Measurements from ENCODE around the gene GATA5.

The GATA5 gene

GRCh38 chr20:62511915-62512610 is 36.3 kb upstream of the GATA5 start:
- TF ChIP-seq, protein P1, sequence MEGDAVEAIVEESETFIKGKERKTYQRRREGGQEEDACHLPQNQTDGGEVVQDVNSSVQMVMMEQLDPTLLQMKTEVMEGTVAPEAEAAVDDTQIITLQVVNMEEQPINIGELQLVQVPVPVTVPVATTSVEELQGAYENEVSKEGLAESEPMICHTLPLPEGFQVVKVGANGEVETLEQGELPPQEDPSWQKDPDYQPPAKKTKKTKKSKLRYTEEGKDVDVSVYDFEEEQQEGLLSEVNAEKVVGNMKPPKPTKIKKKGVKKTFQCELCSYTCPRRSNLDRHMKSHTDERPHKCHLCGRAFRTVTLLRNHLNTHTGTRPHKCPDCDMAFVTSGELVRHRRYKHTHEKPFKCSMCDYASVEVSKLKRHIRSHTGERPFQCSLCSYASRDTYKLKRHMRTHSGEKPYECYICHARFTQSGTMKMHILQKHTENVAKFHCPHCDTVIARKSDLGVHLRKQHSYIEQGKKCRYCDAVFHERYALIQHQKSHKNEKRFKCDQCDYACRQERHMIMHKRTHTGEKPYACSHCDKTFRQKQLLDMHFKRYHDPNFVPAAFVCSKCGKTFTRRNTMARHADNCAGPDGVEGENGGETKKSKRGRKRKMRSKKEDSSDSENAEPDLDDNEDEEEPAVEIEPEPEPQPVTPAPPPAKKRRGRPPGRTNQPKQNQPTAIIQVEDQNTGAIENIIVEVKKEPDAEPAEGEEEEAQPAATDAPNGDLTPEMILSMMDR (IDR thresholded peaks at IDR 0.05; ENCODE audit: low read depth, low read length, missing control alignments) = no peak
- no peak for DNase-seq (ENCODE audit: low read depth)
- no peak overlapping the region for H3K4me3 ChIP-seq (ENCODE audit: low read depth, low read length)

GRCh38 chr20:62511300-62511914 is 35.6 kb upstream of the GATA5 start:
- TF ChIP-seq, protein P1 (IDR thresholded peaks at IDR 0.05; ENCODE audit: low read depth, low read length, missing control alignments) = no peak
- DNase-seq (ENCODE audit: low read depth) = no peak
- no peak overlapping the region for H3K4me3 ChIP-seq (ENCODE audit: low read depth, low read length)

GRCh38 chr20:62508641-62509051 is 32.9 kb upstream of the GATA5 start:
- TF ChIP-seq, protein P1 (IDR thresholded peaks at IDR 0.05; ENCODE audit: low read depth, low read length, missing control alignments) = no peak
- no peak overlapping the region for H3K4me3 ChIP-seq (ENCODE audit: low read depth, low read length)
- DNase-seq (ENCODE audit: low read depth) = no peak

- TF ChIP-seq, protein P1 (IDR thresholded peaks at IDR 0.05; ENCODE audit: low read depth, low read length, missing control alignments) = no peak
- DNase-seq (ENCODE audit: low read depth) = no peak
- H3K4me3 ChIP-seq (ENCODE audit: low read depth, low read length) = no peak overlapping the region
Observed at GRCh38 chr20:62507991-62508640, 32.3 kb upstream of the GATA5 start.

GRCh38 chr20:62507323-62507722 is 31.5 kb upstream of the GATA5 start:
- DNase-seq (ENCODE audit: low read depth) = no peak

DNA sequence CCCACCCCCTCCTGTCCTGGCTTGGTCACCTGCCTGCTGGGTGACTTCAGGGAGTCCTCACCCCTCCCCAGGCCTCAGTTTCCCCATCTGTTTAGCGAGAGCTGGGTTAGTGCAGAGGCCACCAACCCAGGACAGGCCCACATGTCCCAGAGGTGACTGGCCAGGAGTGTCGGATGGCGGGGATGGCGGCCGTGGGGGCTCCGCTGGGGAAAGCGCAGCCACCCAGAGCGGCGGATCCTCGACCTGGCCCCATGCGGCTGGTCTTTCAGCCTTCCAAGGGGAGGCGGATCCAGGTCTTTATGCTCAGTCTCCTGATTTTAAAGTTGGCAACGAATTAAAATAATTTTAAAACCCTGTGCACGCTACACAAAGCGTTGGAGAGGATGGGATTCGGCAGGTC is 31.0 kb upstream of the GATA5 start:
- TF ChIP-seq, protein P1 (IDR thresholded peaks at IDR 0.05; ENCODE audit: low read depth, low read length, missing control alignments) = no peak

More at GRCh38 chr20:62507323-62507722, 31.5 kb upstream of the GATA5 start:
- TF ChIP-seq, protein P1 (IDR thresholded peaks at IDR 0.05; ENCODE audit: low read depth, low read length, missing control alignments) = no peak
- no peak overlapping the region for H3K4me3 ChIP-seq (ENCODE audit: low read depth, low read length)

More for the DNA sequence above, 31.0 kb upstream of the GATA5 start:
- DNase-seq (ENCODE audit: low read depth) = no peak
- no peak overlapping the region for H3K4me3 ChIP-seq (ENCODE audit: low read depth, low read length)

All from GM12864 (cell line).